Activated naive CD4-positive, alpha-beta T cell treated with anti-CD3 and anti-CD28 coated beads, Interleukin-2, amount 10 ng/mL, durations not matched to agents 7 days and 5 days (primary cell): ENCODE data around the gene MARCKSL1.
A peak's percentile ranks its signal among the peaks of the same experiment; 100 is the strongest.
"Not testable (repeated sequence)": the region's sequence is repeated elsewhere in the genome, so short reads cannot be mapped to it uniquely, and the experiment has no call there.

Experiments
- CTCF ChIA-PET: fragments of 350-600 bp; sonication (Branson Sonifier 250); formaldehyde crosslinking; loops from one replicate; lab custom pipeline; 2021; ENCODE audit warnings: antibody characterized with exemption; lab: Charles Lee
- DNase-seq: peaks from one replicate; pipeline ENCODE4 v3.0.0-alpha.2; 2020
- H3K27ac Mint-ChIP-seq: one replicate; pipeline ENCODE4 v1.8.0; 2021; ENCODE audit warnings: mild to moderate bottlenecking, moderate library complexity, mixed read lengths
- H3K27me3 Mint-ChIP-seq: one replicate; pipeline ENCODE4 v1.8.0; 2021; ENCODE audit warnings: mild to moderate bottlenecking, mixed read lengths
- H3K36me3 Mint-ChIP-seq: one replicate; pipeline ENCODE4 v1.8.0; 2021; ENCODE audit warnings: mixed read lengths
- H3K4me1 Mint-ChIP-seq: one replicate; pipeline ENCODE4 v1.8.0; 2021; ENCODE audit warnings: mixed read lengths
- H3K4me3 Mint-ChIP-seq: one replicate; pipeline ENCODE4 v1.8.0; 2021; ENCODE audit warnings: mild to moderate bottlenecking, moderate library complexity, mixed read lengths
- H3K9me3 Mint-ChIP-seq: one replicate; pipeline ENCODE4 v1.8.0; 2021; ENCODE audit warnings: mixed read lengths

MARCKSL1 gene

GRCh38 chr1:32307324-32307723 is 28.7 kb downstream of the MARCKSL1 start:
- Mint-ChIP-seq H3K9me3 (peaks cover 2% of the 10 kb centered on the region), H3K27me3 (no peaks in the 10 kb centered on the region), H3K36me3 (peaks cover 50% of the 10 kb centered on the region), H3K4me3 (no peak overlapping the region), H3K27ac (peak overlapping the region; percentile 60), H3K4me1 (peaks cover 56% of the 10 kb centered on the region)
- no peak for DNase-seq
- CTCF ChIA-PET: no interaction called here

GRCh38 chr1:32305310-32305709 is 30.7 kb downstream of the MARCKSL1 start:
- H3K36me3 Mint-ChIP-seq: peaks cover 56% of the 10 kb centered on the region
- H3K27ac Mint-ChIP-seq: no peak overlapping the region
- H3K27me3 Mint-ChIP-seq: no peaks in the 10 kb centered on the region
- CTCF ChIA-PET: no interaction called here
- peaks cover 2% of the 10 kb centered on the region for H3K9me3 Mint-ChIP-seq
- peaks cover 47% of the 10 kb centered on the region for H3K4me1 Mint-ChIP-seq
- DNase-seq: no peak
- H3K4me3 Mint-ChIP-seq: no peak overlapping the region

DNA sequence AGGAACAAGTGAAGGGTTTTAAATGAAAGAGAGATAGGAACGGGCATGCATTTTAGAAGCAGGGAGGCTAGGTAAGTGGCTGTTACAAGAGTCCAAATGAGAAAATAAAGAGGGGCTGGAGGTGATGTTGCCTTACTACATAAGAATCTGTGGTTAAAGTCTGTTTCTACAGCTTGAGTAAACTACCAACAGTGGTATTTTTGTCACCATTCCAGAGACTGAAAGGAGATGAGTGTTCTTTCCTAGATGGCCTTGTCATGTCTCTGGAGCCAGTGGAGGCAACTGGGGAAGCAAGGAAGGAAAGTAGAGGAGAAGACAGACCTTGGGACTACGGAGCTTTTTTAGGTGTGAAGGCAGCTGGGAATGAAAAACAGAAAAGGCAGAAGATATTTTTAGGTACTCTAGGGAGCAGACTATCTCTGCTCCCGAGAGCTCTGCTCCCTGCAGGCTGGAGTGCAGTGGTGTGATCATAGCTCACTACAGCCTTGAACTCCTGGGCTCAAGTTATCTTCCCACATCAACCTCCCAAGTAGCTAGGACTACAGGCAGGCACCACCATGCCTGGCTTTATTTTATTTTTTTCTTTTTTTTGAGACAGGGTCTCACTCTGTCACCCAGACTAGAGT is 31.9 kb downstream of the MARCKSL1 start:
- peak overlapping the region; percentile 2 for H3K27ac Mint-ChIP-seq
- no peaks in the 10 kb centered on the region for H3K27me3 Mint-ChIP-seq
- peaks cover 56% of the 10 kb centered on the region for H3K36me3 Mint-ChIP-seq
- peaks cover 48% of the 10 kb centered on the region for H3K4me1 Mint-ChIP-seq
- CTCF ChIA-PET: interaction anchor here (0.8 to 2.2 kb wide), 3 partner anchors 12 to 88 kb away, joined by 3 to 5 read pairs (median 4); partner anchors contain the start of gene HDAC1
- no peak for DNase-seq
- peaks cover 2% of the 10 kb centered on the region for H3K9me3 Mint-ChIP-seq
- no peak overlapping the region for H3K4me3 Mint-ChIP-seq

DNA sequence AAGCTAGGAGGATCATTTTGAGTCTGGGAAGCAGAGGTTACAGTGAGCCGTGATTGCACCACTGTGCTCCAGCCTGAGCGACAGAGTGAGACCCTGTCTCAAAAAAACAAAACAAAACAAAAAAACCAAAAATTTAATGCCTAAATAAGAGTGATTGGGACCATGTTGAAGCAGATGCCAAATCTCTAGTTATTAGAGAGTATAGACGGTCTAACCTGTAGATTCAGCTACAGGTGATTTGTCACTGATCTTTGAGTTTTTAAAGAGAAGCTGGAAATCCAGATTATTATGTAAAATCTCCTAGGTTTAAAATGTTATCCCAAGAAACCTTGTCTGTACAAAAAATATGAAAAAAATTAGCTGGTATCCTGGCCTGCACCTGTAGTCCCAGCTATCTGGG is 32.7 kb downstream of the MARCKSL1 start:
- CTCF ChIA-PET: interaction anchor here (1.2 to 2.2 kb wide), 2 partner anchors 11 to 17 kb away, joined by 4 to 5 read pairs; partner anchors contain the start of gene HDAC1
- Mint-ChIP-seq H3K4me1 (peaks cover 46% of the 10 kb centered on the region), H3K9me3 (peaks cover 2% of the 10 kb centered on the region), H3K27me3 (no peaks in the 10 kb centered on the region), H3K27ac (no peak overlapping the region), H3K36me3 (peaks cover 51% of the 10 kb centered on the region), H3K4me3 (no peak overlapping the region)
- no peak for DNase-seq

- H3K27me3 Mint-ChIP-seq: no peaks in the 10 kb centered on the region
Observed at GRCh38 chr1:32299327-32299726, 36.7 kb downstream of the MARCKSL1 start.

DNA sequence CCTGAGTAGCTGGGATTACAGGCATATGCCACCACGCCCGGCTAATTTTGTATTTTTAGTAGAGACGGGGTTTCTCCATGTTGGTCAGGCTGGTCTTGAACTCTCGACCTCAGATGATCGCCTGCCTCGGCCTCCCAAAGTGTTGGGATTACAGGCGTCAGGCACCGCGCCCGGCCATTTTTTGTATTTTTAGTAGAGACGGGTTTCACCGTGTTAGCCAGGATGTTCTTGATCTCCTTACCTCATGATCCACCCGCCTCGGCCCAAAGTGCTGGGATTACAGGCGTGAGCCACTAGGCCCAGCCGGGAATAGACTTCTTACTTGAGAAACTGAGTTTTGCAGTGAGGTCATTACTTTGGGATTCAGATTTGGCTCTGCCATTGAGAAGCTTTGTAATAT is 37.8 kb downstream of the MARCKSL1 start:
- CTCF ChIA-PET, H3K4me3 Mint-ChIP-seq: not testable (repeated sequence)

More at GRCh38 chr1:32299327-32299726, 36.7 kb downstream of the MARCKSL1 start:
- no peaks in the 10 kb centered on the region for H3K9me3 Mint-ChIP-seq
- no peak for DNase-seq
- H3K4me1 Mint-ChIP-seq: peaks cover 57% of the 10 kb centered on the region
- H3K36me3 Mint-ChIP-seq: peaks cover 49% of the 10 kb centered on the region
- CTCF ChIA-PET: no interaction called here
- peak overlapping the region; percentile 55 for H3K27ac Mint-ChIP-seq
- H3K4me3 Mint-ChIP-seq: no peak overlapping the region

GRCh38 chr1:32291708-32292538 is 44.1 kb downstream of the MARCKSL1 start, which contains the start of gene HDAC1:
TSS of gene HDAC1 (plus strand) at chr1:32292083. CDS start at chr1:32292170, 87 bp downstream.
- Mint-ChIP-seq H3K27ac (peak within 1 kb of the TSS; percentile 95), H3K27me3 (peaks cover 9% of the 10 kb centered on the region), H3K36me3 (peaks cover 25% of the 10 kb centered on the region), H3K9me3 (no peaks in the 10 kb centered on the region), H3K4me1 (peaks cover 55% of the 10 kb centered on the region), H3K4me3 (peak within 1 kb of the TSS; percentile 100)
- CTCF ChIA-PET: interaction anchor here (0.9 to 2.9 kb wide), 6 partner anchors 12 to 76 kb away, joined by 3 to 12 read pairs (median 6); no protein-coding TSS in a partner anchor
- peak; percentile 97 for DNase-seq

More for the DNA sequence above, 37.8 kb downstream of the MARCKSL1 start:
- H3K9me3 Mint-ChIP-seq, H3K27ac Mint-ChIP-seq, DNase-seq, H3K27me3 Mint-ChIP-seq: not testable (repeated sequence)
- H3K4me1 Mint-ChIP-seq: peaks cover 61% of the 10 kb centered on the region
- H3K36me3 Mint-ChIP-seq: peaks cover 39% of the 10 kb centered on the region

GRCh38 chr1:32291145-32291707 is 44.8 kb downstream of the MARCKSL1 start:
- CTCF ChIA-PET: interaction anchor here (0.9 to 3.0 kb wide), 9 partner anchors 12 to 103 kb away, joined by 3 to 14 read pairs (median 4); partner anchors contain the start of gene BSDC1
- H3K36me3 Mint-ChIP-seq: peaks cover 24% of the 10 kb centered on the region
- peaks cover 9% of the 10 kb centered on the region for H3K27me3 Mint-ChIP-seq
- peaks cover 51% of the 10 kb centered on the region for H3K4me1 Mint-ChIP-seq
- H3K9me3 Mint-ChIP-seq: no peaks in the 10 kb centered on the region
- H3K4me3 Mint-ChIP-seq: peak overlapping the region; percentile 100
- no peak for DNase-seq
- peak overlapping the region; percentile 95 for H3K27ac Mint-ChIP-seq

DNA sequence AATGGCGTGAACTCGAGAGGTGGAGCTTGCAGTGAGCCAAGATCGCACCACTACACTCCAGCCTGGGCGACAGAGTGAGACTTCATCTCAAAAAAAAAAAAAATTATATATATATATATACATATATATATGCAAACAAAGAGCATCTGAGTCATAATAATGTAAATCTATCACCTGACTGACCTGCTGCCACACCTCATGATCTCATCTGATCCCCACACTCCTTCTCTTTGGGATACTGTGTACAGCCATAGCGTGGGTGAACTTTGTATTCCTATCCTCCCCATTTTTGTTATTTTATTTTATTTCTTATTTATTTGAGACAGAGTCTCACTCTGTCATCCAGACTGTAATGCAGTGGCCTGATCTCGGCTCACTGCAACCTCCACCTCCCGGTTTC is 46.8 kb downstream of the MARCKSL1 start:
- no peak for DNase-seq
- Mint-ChIP-seq H3K27ac (no peak overlapping the region), H3K27me3 (peaks cover 9% of the 10 kb centered on the region), H3K4me3 (no peak overlapping the region), H3K36me3 (peaks cover 29% of the 10 kb centered on the region), H3K9me3 (no peaks in the 10 kb centered on the region), H3K4me1 (peaks cover 35% of the 10 kb centered on the region)
- CTCF ChIA-PET: interaction anchor here (1.5 to 3.0 kb wide), 2 partner anchors 41 to 73 kb away, joined by 5 to 14 read pairs; no protein-coding TSS in a partner anchor

DNA sequence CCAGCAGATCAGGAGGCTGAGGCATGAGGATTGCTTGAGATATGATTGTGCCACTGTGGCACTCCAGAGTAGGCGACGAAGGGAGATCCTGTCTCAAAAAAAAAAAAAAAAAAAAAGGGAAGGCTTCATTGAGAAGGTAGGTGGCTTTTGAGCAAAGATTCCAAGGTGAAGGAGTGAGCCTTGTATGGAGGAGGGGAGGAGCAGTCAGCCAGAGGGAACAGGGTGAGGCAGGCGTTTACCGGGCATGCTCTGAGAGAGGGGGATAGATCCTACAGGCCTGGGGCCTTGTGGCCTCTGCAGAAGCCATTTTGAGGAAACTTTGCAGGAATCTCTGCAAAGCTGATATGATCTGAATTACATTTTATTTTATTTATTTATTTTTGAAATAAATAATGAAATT is 49.3 kb downstream of the MARCKSL1 start:
- Mint-ChIP-seq H3K36me3 (peaks cover 24% of the 10 kb centered on the region), H3K4me1 (peaks cover 16% of the 10 kb centered on the region), H3K9me3 (no peaks in the 10 kb centered on the region), H3K4me3 (no peak overlapping the region), H3K27ac (peak overlapping the region; percentile 64), H3K27me3 (peaks cover 2% of the 10 kb centered on the region)
- CTCF ChIA-PET: interaction anchor here (1.2 kb wide), 1 partner anchor 70 kb away, joined by 3 read pairs; no protein-coding TSS in a partner anchor
- DNase-seq: no peak

- CTCF ChIA-PET: no interaction called here
- Mint-ChIP-seq H3K9me3 (no peaks in the 10 kb centered on the region), H3K4me1 (peaks cover 8% of the 10 kb centered on the region), H3K4me3 (no peak overlapping the region), H3K27ac (peak overlapping the region; percentile 47), H3K36me3 (peaks cover 29% of the 10 kb centered on the region), H3K27me3 (no peaks in the 10 kb centered on the region)
- no peak for DNase-seq
Observed at GRCh38 chr1:32285658-32286057, 50.4 kb downstream of the MARCKSL1 start.

GRCh38 chr1:32284777-32285176 is 51.3 kb downstream of the MARCKSL1 start:
- CTCF ChIA-PET, H3K27ac Mint-ChIP-seq, H3K27me3 Mint-ChIP-seq, H3K4me1 Mint-ChIP-seq, DNase-seq, H3K9me3 Mint-ChIP-seq, H3K4me3 Mint-ChIP-seq: not testable (repeated sequence)
- H3K36me3 Mint-ChIP-seq: peaks cover 37% of the 10 kb centered on the region
